ENCODE data around the gene ACOT11. TPM values are rescaled to one million over a fixed set of nuclear protein-coding genes. Genes with fewer than 3 reads are reported as not detected.
A peak's percentile ranks its signal among the peaks of the same experiment; 100 is the strongest.

ACOT11 gene
- total and polyA plus RNA-seq, 2 of the 13 experiments (the other 11 are each of a cell fraction or from before 2014, with no cell fraction given): 2.6 to 3.3 TPM

DNA sequence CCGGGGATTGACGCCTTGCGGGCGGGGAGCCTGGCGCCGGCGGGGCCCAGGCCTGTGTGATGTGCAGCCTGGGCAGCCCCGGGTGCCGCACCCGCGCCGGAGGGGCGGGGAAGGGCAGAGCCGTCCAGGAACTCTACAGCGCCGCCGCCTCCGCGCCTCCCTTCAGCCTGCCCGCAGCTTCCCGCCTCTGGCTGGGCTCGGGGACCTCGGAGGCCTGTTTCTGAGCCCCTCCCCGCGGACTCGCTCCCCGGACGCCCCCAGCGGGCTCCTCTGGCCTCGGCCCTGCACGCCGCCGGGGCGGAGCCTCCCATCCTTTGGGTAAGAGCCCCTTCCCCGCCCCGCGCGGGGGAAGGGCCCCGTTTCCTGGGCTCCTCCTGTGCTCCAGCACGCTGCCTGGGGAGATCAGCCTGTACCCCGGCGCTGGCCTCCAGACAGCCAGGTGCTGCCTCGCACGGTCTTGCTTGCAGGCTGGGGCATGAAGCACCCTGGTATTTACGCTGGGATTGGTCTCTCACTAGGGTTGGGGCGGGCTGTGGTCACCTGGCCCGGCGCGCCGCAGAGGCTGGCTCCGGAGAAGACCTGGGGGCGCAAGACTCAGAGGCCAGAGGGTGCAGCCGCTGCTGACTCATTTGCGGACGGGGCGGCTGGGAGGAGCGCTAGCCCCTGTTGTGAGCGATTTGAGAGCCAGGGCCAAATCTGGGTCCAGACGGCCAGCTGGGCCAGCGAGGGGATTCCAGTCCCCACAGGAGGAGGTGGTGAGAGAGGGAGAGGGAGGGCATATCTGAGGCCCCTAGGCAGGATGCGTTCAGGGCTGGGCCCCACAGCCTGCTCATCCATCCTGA lies 5.7 kb upstream of the ACOT11 start (continued):
- TF ChIP-seq SP4 (CRISPR knock-in tag; IDR thresholded peaks at IDR 0.05) (peak; percentile 69), HES4 (CRISPR knock-in tag; IDR thresholded peaks at IDR 0.05; ENCODE audit: borderline replicate concordance) (no peak; the same call in 1 of the 2 replicates), YEATS4 (CRISPR knock-in tag; IDR thresholded peaks at IDR 0.05; ENCODE audit: borderline replicate concordance) (peak; percentile 52; the same call in 1 of the 2 replicates), GPN1 (CRISPR knock-in tag; IDR thresholded peaks at IDR 0.05; ENCODE audit: borderline replicate concordance) (no peak), ZKSCAN5 (CRISPR knock-in tag; IDR thresholded peaks at IDR 0.05) (no peak), ATF1 (CRISPR knock-in tag; IDR thresholded peaks at IDR 0.05) (no peak), ZNF329 (CRISPR knock-in tag; IDR thresholded peaks at IDR 0.05; ENCODE audit: low read depth) (no peak), ZNF367 (CRISPR knock-in tag; IDR thresholded peaks at IDR 0.05; ENCODE audit: borderline replicate concordance) (peak; percentile 74; the same call in 1 of the 2 replicates), AHR (CRISPR knock-in tag; IDR thresholded peaks at IDR 0.05) (no peak), ZNF441 (CRISPR knock-in tag; IDR thresholded peaks at IDR 0.05; ENCODE audit: borderline replicate concordance) (no peak; the same call in 1 of the 2 replicates), ZBTB38 (CRISPR knock-in tag; IDR thresholded peaks at IDR 0.05) (no peak), EZH2 (conservative IDR thresholded peaks at IDR 0.05; ENCODE audit: low read depth, low read length) (no peak), GATAD2A (CRISPR knock-in tag; IDR thresholded peaks at IDR 0.05) (peak; percentile 46; the same call in 1 of the 2 replicates), POLR2AphosphoS5 (IDR thresholded peaks at IDR 0.05; ENCODE audit: low read depth, low read length) (peak; percentile 46), CAMTA2 (CRISPR knock-in tag; IDR thresholded peaks at IDR 0.05; ENCODE audit: borderline replicate concordance) (no peak), NFIB (CRISPR knock-in tag; IDR thresholded peaks at IDR 0.05; ENCODE audit: borderline replicate concordance) (no peak), ZNF33B (CRISPR knock-in tag; IDR thresholded peaks at IDR 0.05) (no peak), FOXA3 (CRISPR knock-in tag; IDR thresholded peaks at IDR 0.05) (peak; percentile 28; the same call in 1 of the 2 replicates), KDM4B (CRISPR knock-in tag; IDR thresholded peaks at IDR 0.05) (no peak), ZNF605 (CRISPR knock-in tag; IDR thresholded peaks at IDR 0.05) (no peak), ZNF354B (CRISPR knock-in tag; IDR thresholded peaks at IDR 0.05) (no peak), TRIM24 (CRISPR knock-in tag; IDR thresholded peaks at IDR 0.05) (no peak)
- TF ChIP-seq, protein P1, sequence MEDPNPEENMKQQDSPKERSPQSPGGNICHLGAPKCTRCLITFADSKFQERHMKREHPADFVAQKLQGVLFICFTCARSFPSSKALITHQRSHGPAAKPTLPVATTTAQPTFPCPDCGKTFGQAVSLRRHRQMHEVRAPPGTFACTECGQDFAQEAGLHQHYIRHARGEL (CRISPR knock-in tag; IDR thresholded peaks at IDR 0.05): no peak
- TF ChIP-seq, protein P2, sequence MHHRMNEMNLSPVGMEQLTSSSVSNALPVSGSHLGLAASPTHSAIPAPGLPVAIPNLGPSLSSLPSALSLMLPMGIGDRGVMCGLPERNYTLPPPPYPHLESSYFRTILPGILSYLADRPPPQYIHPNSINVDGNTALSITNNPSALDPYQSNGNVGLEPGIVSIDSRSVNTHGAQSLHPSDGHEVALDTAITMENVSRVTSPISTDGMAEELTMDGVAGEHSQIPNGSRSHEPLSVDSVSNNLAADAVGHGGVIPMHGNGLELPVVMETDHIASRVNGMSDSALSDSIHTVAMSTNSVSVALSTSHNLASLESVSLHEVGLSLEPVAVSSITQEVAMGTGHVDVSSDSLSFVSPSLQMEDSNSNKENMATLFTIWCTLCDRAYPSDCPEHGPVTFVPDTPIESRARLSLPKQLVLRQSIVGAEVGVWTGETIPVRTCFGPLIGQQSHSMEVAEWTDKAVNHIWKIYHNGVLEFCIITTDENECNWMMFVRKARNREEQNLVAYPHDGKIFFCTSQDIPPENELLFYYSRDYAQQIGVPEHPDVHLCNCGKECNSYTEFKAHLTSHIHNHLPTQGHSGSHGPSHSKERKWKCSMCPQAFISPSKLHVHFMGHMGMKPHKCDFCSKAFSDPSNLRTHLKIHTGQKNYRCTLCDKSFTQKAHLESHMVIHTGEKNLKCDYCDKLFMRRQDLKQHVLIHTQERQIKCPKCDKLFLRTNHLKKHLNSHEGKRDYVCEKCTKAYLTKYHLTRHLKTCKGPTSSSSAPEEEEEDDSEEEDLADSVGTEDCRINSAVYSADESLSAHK (CRISPR knock-in tag; IDR thresholded peaks at IDR 0.05; ENCODE audit: borderline replicate concordance): no peak
- TF ChIP-seq, protein P3, sequence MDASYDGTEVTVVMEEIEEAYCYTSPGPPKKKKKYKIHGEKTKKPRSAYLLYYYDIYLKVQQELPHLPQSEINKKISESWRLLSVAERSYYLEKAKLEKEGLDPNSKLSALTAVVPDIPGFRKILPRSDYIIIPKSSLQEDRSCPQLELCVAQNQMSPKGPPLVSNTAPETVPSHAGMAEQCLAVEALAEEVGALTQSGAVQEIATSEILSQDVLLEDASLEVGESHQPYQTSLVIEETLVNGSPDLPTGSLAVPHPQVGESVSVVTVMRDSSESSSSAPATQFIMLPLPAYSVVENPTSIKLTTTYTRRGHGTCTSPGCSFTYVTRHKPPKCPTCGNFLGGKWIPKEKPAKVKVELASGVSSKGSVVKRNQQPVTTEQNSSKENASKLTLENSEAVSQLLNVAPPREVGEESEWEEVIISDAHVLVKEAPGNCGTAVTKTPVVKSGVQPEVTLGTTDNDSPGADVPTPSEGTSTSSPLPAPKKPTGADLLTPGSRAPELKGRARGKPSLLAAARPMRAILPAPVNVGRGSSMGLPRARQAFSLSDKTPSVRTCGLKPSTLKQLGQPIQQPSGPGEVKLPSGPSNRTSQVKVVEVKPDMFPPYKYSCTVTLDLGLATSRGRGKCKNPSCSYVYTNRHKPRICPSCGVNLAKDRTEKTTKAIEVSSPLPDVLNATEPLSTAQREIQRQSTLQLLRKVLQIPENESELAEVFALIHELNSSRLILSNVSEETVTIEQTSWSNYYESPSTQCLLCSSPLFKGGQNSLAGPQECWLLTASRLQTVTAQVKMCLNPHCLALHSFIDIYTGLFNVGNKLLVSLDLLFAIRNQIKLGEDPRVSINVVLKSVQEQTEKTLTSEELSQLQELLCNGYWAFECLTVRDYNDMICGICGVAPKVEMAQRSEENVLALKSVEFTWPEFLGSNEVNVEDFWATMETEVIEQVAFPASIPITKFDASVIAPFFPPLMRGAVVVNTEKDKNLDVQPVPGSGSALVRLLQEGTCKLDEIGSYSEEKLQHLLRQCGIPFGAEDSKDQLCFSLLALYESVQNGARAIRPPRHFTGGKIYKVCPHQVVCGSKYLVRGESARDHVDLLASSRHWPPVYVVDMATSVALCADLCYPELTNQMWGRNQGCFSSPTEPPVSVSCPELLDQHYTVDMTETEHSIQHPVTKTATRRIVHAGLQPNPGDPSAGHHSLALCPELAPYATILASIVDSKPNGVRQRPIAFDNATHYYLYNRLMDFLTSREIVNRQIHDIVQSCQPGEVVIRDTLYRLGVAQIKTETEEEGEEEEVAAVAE (CRISPR knock-in tag; IDR thresholded peaks at IDR 0.05; ENCODE audit: borderline replicate concordance): no peak

Measured in HepG2 (cell line).